Neural cell (in vitro differentiated cells): ENCODE data around the gene FOXA3. TPM values are rescaled to one million over a fixed set of nuclear protein-coding genes. Genes with fewer than 3 reads are reported as not detected.

Source experiments
- H2AFZ ChIP-seq: fragments of 200-600, 300-800 bp; sonication (generic), shearing (Covaris generic); 2 replicates; pipeline ENCODE4 v1.6.0; 2014; ENCODE audit warnings: low read depth, mild to moderate bottlenecking, antibody characterized with exemption, low read length, moderate library complexity
- H3F3A ChIP-seq: fragments of 200-600 bp; shearing (Covaris generic); 2 replicates; pipeline ENCODE4 v1.6.1; 2016; ENCODE audit warnings: mild to moderate bottlenecking, moderate library complexity, mixed read lengths, antibody characterized with exemption, low read length; ENCODE audit not compliant: insufficient read depth, poor library complexity, severe bottlenecking
- H3K27ac ChIP-seq: fragments of 200-600, 300-800 bp; sonication (generic), shearing (Covaris generic); 2 replicates; pipeline ENCODE4 v1.5.1; 2014; ENCODE audit warnings: mild to moderate bottlenecking, low read length, moderate library complexity
- H3K27me3 ChIP-seq: fragments of 300-800, 200-600 bp; sonication (generic), shearing (Covaris generic); 2 replicates; pipeline ENCODE4 v1.6.0; 2014; ENCODE audit warnings: mild to moderate bottlenecking, low read depth, low read length, moderate library complexity; ENCODE audit not compliant: insufficient read depth
- H3K36me3 ChIP-seq: fragments of 300-800, 200-600 bp; sonication (generic), shearing (Covaris generic); 2 replicates; pipeline ENCODE4 v1.5.1; 2014; ENCODE audit warnings: mild to moderate bottlenecking, antibody characterized with exemption, low read length, moderate library complexity; ENCODE audit not compliant: insufficient read depth
- H3K4me2 ChIP-seq: fragments of 300-800, 200-600 bp; sonication (generic), shearing (Covaris generic); 2 replicates; pipeline ENCODE4 v1.6.0; 2014; ENCODE audit warnings: mild to moderate bottlenecking, low read length
- H3K4me3 ChIP-seq: fragments of 300-800, 200-600 bp; sonication (generic), shearing (Covaris generic); 2 replicates; pipeline ENCODE4 v1.5.1; 2014; ENCODE audit warnings: mild to moderate bottlenecking, low read length, moderate library complexity
- H3K79me2 ChIP-seq: fragments of 200-600 bp; shearing (Covaris generic); replicated peaks from 2 replicates; pipeline ENCODE4 v1.6.0; 2014; ENCODE audit warnings: mild to moderate bottlenecking, low read length, moderate library complexity; ENCODE audit not compliant: insufficient read depth
- H3K9ac ChIP-seq: fragments of 300-800, 200-600 bp; sonication (generic), shearing (Covaris generic); 2 replicates; pipeline ENCODE4 v1.6.1; 2016; ENCODE audit warnings: mild to moderate bottlenecking, low read length, mixed read lengths
- H3K9me2 ChIP-seq: fragments of 200-600 bp; shearing (Covaris generic); 2 replicates; pipeline ENCODE4 v1.6.1; 2016; ENCODE audit warnings: mild to moderate bottlenecking, low read length, mixed read lengths; ENCODE audit not compliant: insufficient read depth
- H3K9me3 ChIP-seq: fragments of 200-600, 300-800 bp; sonication (generic), shearing (Covaris generic); 2 replicates; pipeline ENCODE4 v1.6.1; 2016; ENCODE audit warnings: mild to moderate bottlenecking, mixed run types, low read length, moderate library complexity, mixed read lengths
- H4K20me1 ChIP-seq: fragments of 200-600 bp; shearing (Covaris generic); 2 replicates; pipeline ENCODE4 v1.6.1; 2016; ENCODE audit warnings: mild to moderate bottlenecking, mixed run types; ENCODE audit not compliant: insufficient read depth
- CTCF ChIP-seq: fragments of 450-650 bp; IDR thresholded peaks from 2 replicates; pipeline ENCODE4 v1.5.1; 2014; ENCODE audit warnings: antibody characterized with exemption, mild to moderate bottlenecking, moderate library complexity; ENCODE audit not compliant: poor library complexity, severe bottlenecking
- EP300 ChIP-seq: fragments of 450-650 bp; conservative IDR thresholded peaks from 2 replicates; pipeline ENCODE4 v1.6.1; 2014; ENCODE audit warnings: antibody characterized with exemption, mild to moderate bottlenecking, moderate library complexity; ENCODE audit not compliant: poor library complexity, severe bottlenecking
- EZH2 ChIP-seq: fragments of 200-600, 300-800 bp; shearing (Covaris generic), sonication (generic); IDR thresholded peaks from 2 replicates; pipeline ENCODE4 v1.6.1; 2014; ENCODE audit warnings: antibody characterized with exemption, low read length, borderline replicate concordance, mild to moderate bottlenecking; ENCODE audit not compliant: insufficient read depth, poor library complexity, severe bottlenecking
- MXI1 ChIP-seq: fragments of 450-650 bp; conservative IDR thresholded peaks from 2 replicates; pipeline ENCODE4 v1.6.1; 2014; ENCODE audit warnings: antibody characterized with exemption, mild to moderate bottlenecking; ENCODE audit not compliant: poor library complexity, severe bottlenecking
- POLR2AphosphoS5 ChIP-seq: IDR thresholded peaks from 2 replicates; pipeline ENCODE4 v1.6.1; 2012
- RAD21 ChIP-seq: fragments of 450-650 bp; conservative IDR thresholded peaks from 2 replicates; pipeline ENCODE4 v1.6.1; 2014; ENCODE audit warnings: antibody characterized with exemption, mild to moderate bottlenecking, moderate library complexity
- REST ChIP-seq: IDR thresholded peaks from 2 replicates; pipeline ENCODE4 v1.6.1; 2012; ENCODE audit warnings: borderline replicate concordance
- SMC3 ChIP-seq: fragments of 450-650 bp; conservative IDR thresholded peaks from 2 replicates; pipeline ENCODE4 v1.6.1; 2014; ENCODE audit warnings: antibody characterized with exemption, mild to moderate bottlenecking, moderate library complexity; ENCODE audit not compliant: poor library complexity
- TAF1 ChIP-seq: IDR thresholded peaks from 2 replicates; pipeline ENCODE4 v1.6.1; 2012; ENCODE audit warnings: low read depth
- polyA plus RNA-seq: library from polyadenylated mRNA; depleted of rRNA; stranded (reverse); fragments of >200 nt; gene quantifications from 2 replicates; pipeline ENCODE4 v1.2.3, GENCODE V29; 2014

The FOXA3 gene
- polyA plus RNA-seq, 1 donor from 2014 or later: not detected

- no peaks in the 10 kb centered on the region for H3K9me2 ChIP-seq
- H3K79me2 ChIP-seq: no peaks in the 10 kb centered on the region
- no peak overlapping the region for H3K4me2 ChIP-seq
- H3F3A ChIP-seq: no peaks in the 10 kb centered on the region
- TF ChIP-seq TAF1: no peak
- no peak for TF ChIP-seq POLR2AphosphoS5
- no peak for TF ChIP-seq SMC3
- no peak for TF ChIP-seq MXI1
- no peak for TF ChIP-seq RAD21
- TF ChIP-seq EP300: no peak
- no peak for TF ChIP-seq CTCF
- no peak for TF ChIP-seq REST
- TF ChIP-seq EZH2: no peak
- no peak overlapping the region for H3K27ac ChIP-seq
- H3K36me3 ChIP-seq: no peaks in the 10 kb centered on the region
- no peak overlapping the region for H3K9ac ChIP-seq
- H2AFZ ChIP-seq: no peak overlapping the region
- no peaks in the 10 kb centered on the region for H3K9me3 ChIP-seq
- no peaks in the 10 kb centered on the region for H3K27me3 ChIP-seq
- H4K20me1 ChIP-seq: no peaks in the 10 kb centered on the region
- no peak overlapping the region for H3K4me3 ChIP-seq
These were observed 42.6 kb upstream of the FOXA3 start for GRCh38 chr19:45821570-45821969.

GRCh38 chr19:45822716-45823115 lies 41.4 kb upstream of the FOXA3 start:
- Histone ChIP-seq H3K9ac (no peak overlapping the region), H3F3A (no peaks in the 10 kb centered on the region), H3K9me2 (no peaks in the 10 kb centered on the region), H2AFZ (no peak overlapping the region), H3K9me3 (no peaks in the 10 kb centered on the region), H3K4me2 (no peak overlapping the region), H3K79me2 (no peaks in the 10 kb centered on the region), H3K4me3 (no peak overlapping the region), H3K36me3 (no peaks in the 10 kb centered on the region), H4K20me1 (no peaks in the 10 kb centered on the region), H3K27ac (no peak overlapping the region), H3K27me3 (no peaks in the 10 kb centered on the region)
- no peak for TF ChIP-seq MXI1
- no peak for TF ChIP-seq RAD21

- no peaks in the 10 kb centered on the region for H3K27me3 ChIP-seq
- H2AFZ ChIP-seq: no peak overlapping the region
- H3K4me2 ChIP-seq: no peak overlapping the region
- no peaks in the 10 kb centered on the region for H3K36me3 ChIP-seq
- TF ChIP-seq MXI1 (no peak), TAF1 (no peak), EP300 (no peak), EZH2 (no peak), REST (no peak)
- no peaks in the 10 kb centered on the region for H3K79me2 ChIP-seq
- no peaks in the 10 kb centered on the region for H3F3A ChIP-seq
- H3K27ac ChIP-seq: no peak overlapping the region
- H3K4me3 ChIP-seq: no peak overlapping the region
- H3K9ac ChIP-seq: no peak overlapping the region
- no peaks in the 10 kb centered on the region for H3K9me3 ChIP-seq
- H3K9me2 ChIP-seq: no peaks in the 10 kb centered on the region
- H4K20me1 ChIP-seq: no peaks in the 10 kb centered on the region
These were observed 40.9 kb upstream of the FOXA3 start for GRCh38 chr19:45823182-45823581.
